Neural cell (in vitro differentiated cells): ENCODE results near the gene ADTRP. TPM values are rescaled to one million over a fixed set of nuclear protein-coding genes. Genes with fewer than 3 reads are reported as not detected.

Experiments used
- H2AFZ ChIP-seq: fragments of 200-600, 300-800 bp; sonication (generic), shearing (Covaris generic); 2 replicates; pipeline ENCODE4 v1.6.0; 2014; ENCODE audit warnings: low read depth, mild to moderate bottlenecking, antibody characterized with exemption, low read length, moderate library complexity
- H3F3A ChIP-seq: fragments of 200-600 bp; shearing (Covaris generic); 2 replicates; pipeline ENCODE4 v1.6.1; 2016; ENCODE audit warnings: mild to moderate bottlenecking, moderate library complexity, mixed read lengths, antibody characterized with exemption, low read length; ENCODE audit not compliant: insufficient read depth, poor library complexity, severe bottlenecking
- H3K27ac ChIP-seq: fragments of 200-600, 300-800 bp; sonication (generic), shearing (Covaris generic); 2 replicates; pipeline ENCODE4 v1.5.1; 2014; ENCODE audit warnings: mild to moderate bottlenecking, low read length, moderate library complexity
- H3K27me3 ChIP-seq: fragments of 300-800, 200-600 bp; sonication (generic), shearing (Covaris generic); 2 replicates; pipeline ENCODE4 v1.6.0; 2014; ENCODE audit warnings: mild to moderate bottlenecking, low read depth, low read length, moderate library complexity; ENCODE audit not compliant: insufficient read depth
- H3K36me3 ChIP-seq: fragments of 300-800, 200-600 bp; sonication (generic), shearing (Covaris generic); 2 replicates; pipeline ENCODE4 v1.5.1; 2014; ENCODE audit warnings: mild to moderate bottlenecking, antibody characterized with exemption, low read length, moderate library complexity; ENCODE audit not compliant: insufficient read depth
- H3K4me2 ChIP-seq: fragments of 300-800, 200-600 bp; sonication (generic), shearing (Covaris generic); 2 replicates; pipeline ENCODE4 v1.6.0; 2014; ENCODE audit warnings: mild to moderate bottlenecking, low read length
- H3K4me3 ChIP-seq: fragments of 300-800, 200-600 bp; sonication (generic), shearing (Covaris generic); 2 replicates; pipeline ENCODE4 v1.5.1; 2014; ENCODE audit warnings: mild to moderate bottlenecking, low read length, moderate library complexity
- H3K79me2 ChIP-seq: fragments of 200-600 bp; shearing (Covaris generic); replicated peaks from 2 replicates; pipeline ENCODE4 v1.6.0; 2014; ENCODE audit warnings: mild to moderate bottlenecking, low read length, moderate library complexity; ENCODE audit not compliant: insufficient read depth
- H3K9ac ChIP-seq: fragments of 300-800, 200-600 bp; sonication (generic), shearing (Covaris generic); 2 replicates; pipeline ENCODE4 v1.6.1; 2016; ENCODE audit warnings: mild to moderate bottlenecking, low read length, mixed read lengths
- H3K9me2 ChIP-seq: fragments of 200-600 bp; shearing (Covaris generic); 2 replicates; pipeline ENCODE4 v1.6.1; 2016; ENCODE audit warnings: mild to moderate bottlenecking, low read length, mixed read lengths; ENCODE audit not compliant: insufficient read depth
- H3K9me3 ChIP-seq: fragments of 200-600, 300-800 bp; sonication (generic), shearing (Covaris generic); 2 replicates; pipeline ENCODE4 v1.6.1; 2016; ENCODE audit warnings: mild to moderate bottlenecking, mixed run types, low read length, moderate library complexity, mixed read lengths
- H4K20me1 ChIP-seq: fragments of 200-600 bp; shearing (Covaris generic); 2 replicates; pipeline ENCODE4 v1.6.1; 2016; ENCODE audit warnings: mild to moderate bottlenecking, mixed run types; ENCODE audit not compliant: insufficient read depth
- CTCF ChIP-seq: fragments of 450-650 bp; IDR thresholded peaks from 2 replicates; pipeline ENCODE4 v1.5.1; 2014; ENCODE audit warnings: antibody characterized with exemption, mild to moderate bottlenecking, moderate library complexity; ENCODE audit not compliant: poor library complexity, severe bottlenecking
- EP300 ChIP-seq: fragments of 450-650 bp; conservative IDR thresholded peaks from 2 replicates; pipeline ENCODE4 v1.6.1; 2014; ENCODE audit warnings: antibody characterized with exemption, mild to moderate bottlenecking, moderate library complexity; ENCODE audit not compliant: poor library complexity, severe bottlenecking
- EZH2 ChIP-seq: fragments of 200-600, 300-800 bp; shearing (Covaris generic), sonication (generic); IDR thresholded peaks from 2 replicates; pipeline ENCODE4 v1.6.1; 2014; ENCODE audit warnings: antibody characterized with exemption, low read length, borderline replicate concordance, mild to moderate bottlenecking; ENCODE audit not compliant: insufficient read depth, poor library complexity, severe bottlenecking
- MXI1 ChIP-seq: fragments of 450-650 bp; conservative IDR thresholded peaks from 2 replicates; pipeline ENCODE4 v1.6.1; 2014; ENCODE audit warnings: antibody characterized with exemption, mild to moderate bottlenecking; ENCODE audit not compliant: poor library complexity, severe bottlenecking
- POLR2AphosphoS5 ChIP-seq: IDR thresholded peaks from 2 replicates; pipeline ENCODE4 v1.6.1; 2012
- RAD21 ChIP-seq: fragments of 450-650 bp; conservative IDR thresholded peaks from 2 replicates; pipeline ENCODE4 v1.6.1; 2014; ENCODE audit warnings: antibody characterized with exemption, mild to moderate bottlenecking, moderate library complexity
- REST ChIP-seq: IDR thresholded peaks from 2 replicates; pipeline ENCODE4 v1.6.1; 2012; ENCODE audit warnings: borderline replicate concordance
- SMC3 ChIP-seq: fragments of 450-650 bp; conservative IDR thresholded peaks from 2 replicates; pipeline ENCODE4 v1.6.1; 2014; ENCODE audit warnings: antibody characterized with exemption, mild to moderate bottlenecking, moderate library complexity; ENCODE audit not compliant: poor library complexity
- TAF1 ChIP-seq: IDR thresholded peaks from 2 replicates; pipeline ENCODE4 v1.6.1; 2012; ENCODE audit warnings: low read depth
- polyA plus RNA-seq: library from polyadenylated mRNA; depleted of rRNA; stranded (reverse); fragments of >200 nt; gene quantifications from 2 replicates; pipeline ENCODE4 v1.2.3, GENCODE V29; 2014

The ADTRP gene
- polyA plus RNA-seq, 1 donor from 2014 or later = not detected

- no peak for TF ChIP-seq MXI1
- TF ChIP-seq SMC3 = no peak
Measured at GRCh38 chr6:11822346-11822745, 43.7 kb upstream of the ADTRP start (continued).

DNA sequence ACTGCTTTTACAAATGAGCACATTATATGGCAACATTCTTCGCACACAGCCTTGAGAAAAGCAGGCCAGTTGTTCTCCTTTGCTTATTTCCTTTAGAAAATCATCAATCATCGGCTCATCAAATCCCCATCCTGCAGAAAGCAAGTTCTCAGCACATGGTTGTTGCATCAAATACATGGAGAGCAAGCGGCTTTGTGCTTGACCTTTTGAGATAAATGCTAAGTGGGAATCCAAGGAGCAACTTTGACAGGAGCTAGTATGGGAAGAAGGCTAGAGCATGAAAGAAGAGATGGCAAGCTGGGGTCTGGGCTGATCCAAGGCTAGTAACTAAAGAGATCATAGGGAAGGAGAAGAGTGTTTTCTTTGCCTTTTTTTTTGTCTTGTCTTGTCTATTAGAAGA is 43.2 kb upstream of the ADTRP start:
- TF ChIP-seq SMC3 = no peak
- no peak for TF ChIP-seq TAF1
- no peak for TF ChIP-seq MXI1
- no peak for TF ChIP-seq EP300
- TF ChIP-seq EZH2 = no peak
- TF ChIP-seq REST = no peak
- TF ChIP-seq CTCF = no peak
- no peak for TF ChIP-seq POLR2AphosphoS5
- TF ChIP-seq RAD21 = no peak

GRCh38 chr6:11820821-11821220 is 42.2 kb upstream of the ADTRP start:
- Histone ChIP-seq H3K4me3 (no peak overlapping the region), H2AFZ (no peak overlapping the region), H3K27ac (no peak overlapping the region), H3F3A (no peaks in the 10 kb centered on the region), H3K27me3 (no peaks in the 10 kb centered on the region), H4K20me1 (no peaks in the 10 kb centered on the region), H3K36me3 (no peaks in the 10 kb centered on the region), H3K9me3 (no peaks in the 10 kb centered on the region), H3K9ac (no peak overlapping the region), H3K9me2 (no peaks in the 10 kb centered on the region), H3K4me2 (no peak overlapping the region), H3K79me2 (no peaks in the 10 kb centered on the region)
- TF ChIP-seq SMC3 (no peak), EZH2 (no peak), TAF1 (no peak), RAD21 (no peak), REST (no peak), EP300 (no peak), MXI1 (no peak), CTCF (no peak), POLR2AphosphoS5 (no peak)

More for the DNA sequence above, 43.2 kb upstream of the ADTRP start:
- Histone ChIP-seq H2AFZ (no peak overlapping the region), H3K36me3 (no peaks in the 10 kb centered on the region), H3K4me3 (no peak overlapping the region), H3K27me3 (no peaks in the 10 kb centered on the region), H3F3A (no peaks in the 10 kb centered on the region), H3K79me2 (no peaks in the 10 kb centered on the region), H3K27ac (no peak overlapping the region), H3K4me2 (no peak overlapping the region), H3K9me3 (no peaks in the 10 kb centered on the region), H4K20me1 (no peaks in the 10 kb centered on the region), H3K9ac (no peak overlapping the region), H3K9me2 (no peaks in the 10 kb centered on the region)
